Kidney epithelial cell (primary cell): Measurements from ENCODE around the gene CRKL. TPM values are rescaled to one million over a fixed set of nuclear protein-coding genes. Genes with fewer than 3 reads are reported as not detected.
A peak's percentile ranks its signal among the peaks of the same experiment; 100 is the strongest.

Source experiments
- DNase-seq: peaks from one replicate; pipeline ENCODE4 v3.0.0-alpha.2; 2010; ENCODE audit warnings: low read depth
- H3K27me3 ChIP-seq: 2 replicates; pipeline ENCODE4 v1.6.0; 2011; ENCODE audit warnings: low read length; ENCODE audit not compliant: control insufficient read depth, insufficient read depth
- H3K36me3 ChIP-seq: 2 replicates; pipeline ENCODE4 v1.5.1; 2011; ENCODE audit warnings: low read length; ENCODE audit not compliant: control insufficient read depth, insufficient read depth
- H3K4me3 ChIP-seq: 2 replicates; pipeline ENCODE4 v1.5.1; 2011; ENCODE audit warnings: low read depth, mild to moderate bottlenecking, control low read depth, low read length
- total RNA-seq: library from RNA; depleted of rRNA; stranded (reverse); fragments of >200 nt; gene quantifications from 2 replicates; pipeline ENCODE4 v1.2.3, GENCODE V29; 2015
- TF ChIP-seq, protein P1 (sequence below): IDR thresholded peaks from 2 replicates; pipeline ENCODE4 v1.5.1; 2011; ENCODE audit warnings: mild to moderate bottlenecking, moderate library complexity, low read length, control low read depth, inconsistent platforms; ENCODE audit not compliant: insufficient read depth, poor library complexity, severe bottlenecking

The CRKL gene
- total RNA-seq, 1 donor from 2014 or later = 47.7 TPM

DNA sequence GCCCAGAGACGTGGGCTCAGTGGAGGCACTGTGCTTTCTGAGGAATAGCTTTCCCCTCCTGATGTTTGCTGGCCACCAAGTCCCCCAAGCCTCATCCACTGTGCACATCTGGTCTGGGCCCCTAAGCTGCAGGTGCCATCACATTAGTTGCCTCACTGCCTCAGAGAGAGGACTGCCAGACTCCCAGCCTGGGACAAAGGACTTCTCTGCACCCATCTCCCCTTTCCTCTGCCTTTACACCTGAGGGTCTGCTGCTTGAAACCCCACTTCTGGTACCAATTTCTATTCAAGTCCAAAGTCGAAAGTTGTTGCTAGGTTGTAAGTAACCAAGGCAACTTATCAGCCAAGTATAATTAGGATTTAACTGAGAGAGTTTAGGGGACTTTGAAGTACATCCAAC lies 61.2 kb downstream of the CRKL start:
- Histone ChIP-seq H3K4me3 (no peak overlapping the region), H3K36me3 (no peaks in the 10 kb centered on the region), H3K27me3 (peaks cover 3% of the 10 kb centered on the region)
- TF ChIP-seq, protein P1, sequence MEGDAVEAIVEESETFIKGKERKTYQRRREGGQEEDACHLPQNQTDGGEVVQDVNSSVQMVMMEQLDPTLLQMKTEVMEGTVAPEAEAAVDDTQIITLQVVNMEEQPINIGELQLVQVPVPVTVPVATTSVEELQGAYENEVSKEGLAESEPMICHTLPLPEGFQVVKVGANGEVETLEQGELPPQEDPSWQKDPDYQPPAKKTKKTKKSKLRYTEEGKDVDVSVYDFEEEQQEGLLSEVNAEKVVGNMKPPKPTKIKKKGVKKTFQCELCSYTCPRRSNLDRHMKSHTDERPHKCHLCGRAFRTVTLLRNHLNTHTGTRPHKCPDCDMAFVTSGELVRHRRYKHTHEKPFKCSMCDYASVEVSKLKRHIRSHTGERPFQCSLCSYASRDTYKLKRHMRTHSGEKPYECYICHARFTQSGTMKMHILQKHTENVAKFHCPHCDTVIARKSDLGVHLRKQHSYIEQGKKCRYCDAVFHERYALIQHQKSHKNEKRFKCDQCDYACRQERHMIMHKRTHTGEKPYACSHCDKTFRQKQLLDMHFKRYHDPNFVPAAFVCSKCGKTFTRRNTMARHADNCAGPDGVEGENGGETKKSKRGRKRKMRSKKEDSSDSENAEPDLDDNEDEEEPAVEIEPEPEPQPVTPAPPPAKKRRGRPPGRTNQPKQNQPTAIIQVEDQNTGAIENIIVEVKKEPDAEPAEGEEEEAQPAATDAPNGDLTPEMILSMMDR = no peak
- DNase-seq = no peak

DNA sequence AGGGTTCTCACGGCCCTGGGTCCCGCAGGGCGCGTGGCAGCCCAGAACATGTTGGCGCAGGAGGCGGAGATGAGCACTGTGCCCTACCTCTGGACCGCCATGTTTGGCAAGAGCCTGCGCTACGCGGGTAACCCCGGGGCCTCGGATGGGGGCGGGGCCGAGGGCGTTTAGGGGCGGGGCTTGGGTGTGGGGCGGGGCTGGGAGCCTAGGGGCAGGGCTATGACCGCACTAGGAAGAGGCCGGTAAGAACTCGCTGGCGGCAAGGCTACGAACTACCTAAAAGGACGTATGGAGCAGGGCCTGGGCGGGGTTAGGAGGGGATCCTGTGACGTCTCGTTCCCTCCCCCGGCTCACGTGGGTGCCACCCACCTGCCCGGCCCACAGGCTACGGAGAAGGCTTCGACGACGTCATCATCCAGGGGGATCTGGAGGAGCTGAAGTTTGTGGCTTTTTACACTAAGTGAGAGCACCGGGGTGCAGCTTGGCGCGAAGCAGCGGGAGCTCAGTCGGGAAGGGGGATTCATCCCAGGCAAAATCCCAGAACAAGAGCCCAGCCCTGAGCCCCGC lies 62.1 kb downstream of the CRKL start:
- no peaks in the 10 kb centered on the region for H3K36me3 ChIP-seq
- DNase-seq = peak; percentile 49
- TF ChIP-seq, protein P1 = no peak
- H3K27me3 ChIP-seq = peaks cover 2% of the 10 kb centered on the region
- H3K4me3 ChIP-seq = peak overlapping the region; percentile 12

DNA sequence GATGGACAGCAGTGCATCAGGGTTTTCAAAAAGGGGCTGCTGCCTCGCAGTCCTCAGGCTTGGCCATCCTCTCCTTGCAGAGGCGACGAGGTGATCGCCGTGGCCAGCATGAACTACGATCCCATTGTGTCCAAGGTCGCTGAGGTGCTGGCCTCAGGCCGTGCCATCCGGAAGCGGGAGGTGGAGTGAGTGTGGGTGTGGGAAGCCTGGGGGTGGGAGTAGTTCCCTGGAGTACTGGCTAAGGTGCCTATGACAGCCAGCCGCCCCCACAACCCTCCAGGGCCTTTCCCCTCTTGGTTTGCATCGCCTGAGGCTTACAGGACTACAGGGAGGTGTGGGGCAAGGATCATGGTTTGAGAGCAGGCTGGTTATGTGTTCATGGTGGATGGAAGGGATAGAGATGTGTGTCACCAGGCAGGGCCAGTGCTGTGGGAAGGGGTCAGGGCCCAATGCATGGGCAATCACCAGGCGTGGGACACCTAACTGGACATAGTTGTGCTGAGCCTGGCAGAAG lies 62.8 kb downstream of the CRKL start:
- Histone ChIP-seq H3K4me3 (peak overlapping the region; percentile 12), H3K27me3 (no peaks in the 10 kb centered on the region), H3K36me3 (no peaks in the 10 kb centered on the region)
- no peak for DNase-seq
- TF ChIP-seq, protein P1 = no peak

DNA sequence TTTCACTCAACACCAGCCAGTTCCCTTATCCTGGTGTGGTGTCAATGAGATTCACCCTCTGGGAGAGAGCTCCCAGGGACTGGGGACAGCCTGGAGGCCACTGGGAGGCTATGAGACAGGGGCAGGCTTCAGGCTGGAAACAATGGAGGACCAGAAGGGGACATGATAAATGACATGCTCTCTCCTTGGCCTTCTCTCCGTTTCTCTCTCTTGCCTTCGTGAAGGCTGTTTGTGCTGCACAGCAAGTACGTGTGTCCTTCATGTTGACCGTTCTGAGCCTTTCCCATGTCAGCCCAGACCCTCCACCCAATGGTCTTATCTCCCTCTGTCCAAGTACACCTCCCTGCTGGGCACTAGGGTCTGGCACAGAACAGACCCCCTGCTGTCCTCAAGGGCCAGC lies 63.3 kb downstream of the CRKL start:
- Histone ChIP-seq H3K27me3 (no peaks in the 10 kb centered on the region), H3K4me3 (no peak overlapping the region), H3K36me3 (peaks cover 1% of the 10 kb centered on the region)
- no peak for DNase-seq
- TF ChIP-seq, protein P1 = no peak

DNA sequence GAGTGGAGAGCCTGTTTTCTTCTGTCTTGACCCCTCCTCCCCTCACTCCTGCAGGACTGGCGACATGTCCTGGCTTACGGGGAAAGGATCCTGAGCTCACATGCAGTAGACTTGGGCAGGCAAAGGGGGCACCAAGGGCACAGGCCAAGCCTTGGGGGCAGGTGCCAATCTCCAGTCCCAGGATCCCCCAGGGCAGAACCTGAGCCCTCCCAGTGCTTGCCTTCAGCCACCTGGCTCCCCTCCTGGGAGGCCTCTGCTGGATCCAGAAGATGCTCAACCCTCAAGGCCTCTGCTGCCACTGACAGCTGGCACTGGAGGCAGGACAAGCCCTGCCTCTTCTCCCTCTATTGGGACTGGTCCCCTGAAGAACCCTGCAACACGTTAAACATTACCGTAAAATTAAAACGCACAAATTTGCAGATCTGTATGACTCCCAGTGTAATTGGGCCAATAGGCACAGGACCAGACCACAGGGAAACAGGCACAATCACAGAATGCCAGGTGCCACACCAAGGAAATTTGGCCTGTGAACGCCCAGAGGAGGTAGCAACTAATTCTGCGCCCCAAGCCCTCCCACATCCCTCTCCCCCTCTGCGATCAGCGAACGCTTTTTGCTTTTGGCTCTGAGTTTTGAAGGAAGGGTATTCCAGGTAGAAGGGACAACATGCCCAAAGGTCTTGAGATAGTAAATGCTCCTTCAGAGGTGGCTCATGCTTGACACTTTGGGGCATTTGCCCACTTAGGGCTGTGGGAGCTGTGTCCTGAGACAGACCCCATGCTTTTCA lies 63.9 kb downstream of the CRKL start:
- DNase-seq = no peak
- Histone ChIP-seq H3K27me3 (no peaks in the 10 kb centered on the region), H3K36me3 (peaks cover 1% of the 10 kb centered on the region), H3K4me3 (peak overlapping the region; percentile 80)
- TF ChIP-seq, protein P1 = no peak
